HCT116 (cell line): Measurements from ENCODE around the gene SYNJ2. TPM values are rescaled to one million over a fixed set of nuclear protein-coding genes. Genes with fewer than 3 reads are reported as not detected.

ENCODE experiments used
- ATAC-seq: fragments of 200-7000 bp; cut with Tn5 transposase; 2 replicates; pipeline ENCODE4 v1.9.1; 2020; ENCODE audit warnings: mild to moderate bottlenecking, moderate library complexity
- BruUV-seq: library from RNA; stranded (reverse); fragments of 400-500 nt; replicated peaks from 2 replicates; lab custom pipeline; 2021; lab: Mats Ljungman, UMichigan
- CTCF ChIA-PET: fragments of 300-600 bp; sonication (Branson Sonifier 250); formaldehyde crosslinking; loops from one replicate; lab custom pipeline; 2021; ENCODE audit warnings: antibody characterized with exemption; lab: Charles Lee
- POLR2A ChIA-PET: fragments of 300-600, 350-600 bp; sonication (Branson Sonifier 250); formaldehyde crosslinking; loops from one replicate; lab custom pipeline; 2021; ENCODE audit warnings: antibody characterized with exemption; lab: Charles Lee
- RAD21 ChIA-PET, 2 experiments: fragments of 300-600 bp; sonication (Branson Sonifier 250); formaldehyde crosslinking; loops; one replicate each; lab custom pipeline; 2023; ENCODE audit warnings: low total read pairs in 2 of 2; ENCODE audit not compliant: uncharacterized antibody in 2 of 2, unreplicated experiment in 2 of 2, low non-redundant PET in 1 of 2; lab: Charles Lee
- DNase-seq: peaks from one replicate; pipeline ENCODE4 v3.0.0-alpha.2; 2010; ENCODE audit warnings: low read depth, low spot score
- H2AFZ ChIP-seq: fragments of 200-600 bp; shearing (Covaris generic), sonication (generic); 2 replicates; pipeline ENCODE4 v1.6.1; 2017; ENCODE audit warnings: low read depth, mixed run types, mixed read lengths, antibody characterized with exemption, low read length; ENCODE audit not compliant: poor library complexity, severe bottlenecking
- H3K27ac ChIP-seq: 2 replicates; pipeline ENCODE4 v1.5.1; 2012; ENCODE audit warnings: low read depth, low read length
- H3K27me3 ChIP-seq: fragments of 200-600 bp; sonication (generic); 2 replicates; pipeline ENCODE4 v1.6.1; 2016; ENCODE audit warnings: mixed run types, low read length, mixed read lengths; ENCODE audit not compliant: insufficient read depth
- H3K36me3 ChIP-seq, 2 experiments: fragments of 200-500 bp in 1 of 2; fragments of 200-600 bp in 1 of 2; sonication (Bioruptor generic) in 1 of 2; sonication (generic) in 1 of 2; 2 replicates each; pipeline versions ENCODE4 v1.5.1 to v1.6.1; 2014 to 2016; ENCODE audit warnings: low read length in 2 of 2, inconsistent platforms in 1 of 2, mixed read lengths in 1 of 2, mixed run types in 1 of 2; ENCODE audit not compliant: insufficient read depth in 2 of 2, control insufficient read depth in 1 of 2
- H3K4me1 ChIP-seq, 2 experiments: fragments of 200-600 bp in 1 of 2; sonication (generic) in 1 of 2; 2 replicates each; pipeline versions ENCODE4 v1.5.1 to v1.6.1; 2012 to 2017; ENCODE audit warnings: low read length in 2 of 2, inconsistent platforms in 1 of 2, mild to moderate bottlenecking in 1 of 2, mixed read lengths in 1 of 2, mixed run types in 1 of 2, moderate library complexity in 1 of 2; ENCODE audit not compliant: insufficient read depth in 2 of 2, control insufficient read depth in 1 of 2
- H3K4me2 ChIP-seq: fragments of 200-600 bp; sonication (generic); 2 replicates; pipeline ENCODE4 v1.6.1; 2017; ENCODE audit warnings: mixed run types, low read length, mixed read lengths
- H3K4me3 ChIP-seq, 2 experiments: fragments of 200-600 bp in 1 of 2; sonication (generic) in 1 of 2; replicated peaks in 1 of 2; 2 replicates each; pipeline ENCODE4 v1.5.1; 2011 to 2016; ENCODE audit warnings: low read length in 2 of 2, control low read depth in 1 of 2, low read depth in 1 of 2, mild to moderate bottlenecking in 1 of 2, mixed read lengths in 1 of 2, mixed run types in 1 of 2
- H3K79me2 ChIP-seq: fragments of 200-600 bp; sonication (generic); 2 replicates; pipeline ENCODE4 v1.6.1; 2017; ENCODE audit warnings: mild to moderate bottlenecking, mixed run types, low read length, moderate library complexity, mixed read lengths; ENCODE audit not compliant: insufficient read depth
- H3K9ac ChIP-seq: fragments of 200-600 bp; sonication (generic); 2 replicates; pipeline ENCODE4 v1.6.1; 2016; ENCODE audit warnings: low read length, mixed read lengths
- H3K9me2 ChIP-seq: fragments of 200-600 bp; sonication (generic), shearing (Covaris generic); 2 replicates; pipeline ENCODE4 v1.6.1; 2017; ENCODE audit warnings: mixed run types, mild to moderate bottlenecking, moderate library complexity; ENCODE audit not compliant: insufficient read depth
- H3K9me3 ChIP-seq, 2 experiments: fragments of 200-500 bp in 1 of 2; fragments of 200-600 bp in 1 of 2; sonication (Bioruptor generic) in 1 of 2; sonication (generic) in 1 of 2; 2 replicates each; pipeline ENCODE4 v1.6.1; 2014 to 2017; ENCODE audit warnings: low read length in 2 of 2, mixed read lengths in 2 of 2, inconsistent platforms in 1 of 2, low read depth in 1 of 2, mild to moderate bottlenecking in 1 of 2, mixed run types in 1 of 2, moderate library complexity in 1 of 2; ENCODE audit not compliant: control insufficient read depth in 1 of 2, insufficient read depth in 1 of 2
- H4K20me1 ChIP-seq: fragments of 200-600 bp; sonication (generic), shearing (Covaris generic); 2 replicates; pipeline ENCODE4 v1.6.1; 2017; ENCODE audit warnings: mixed run types, mild to moderate bottlenecking, moderate library complexity; ENCODE audit not compliant: insufficient read depth
- CBX3 ChIP-seq: IDR thresholded peaks from 2 replicates; pipeline ENCODE4 v1.6.1; 2012; ENCODE audit warnings: low read depth
- CEBPB ChIP-seq: IDR thresholded peaks from 2 replicates; pipeline ENCODE4 v1.6.1; 2012; ENCODE audit warnings: low read depth
- CTCF ChIP-seq, 3 experiments: fragments of 200-600 bp in 1 of 3; sonication (generic) in 1 of 3; IDR thresholded peaks in 2 of 3; conservative IDR thresholded peaks in 1 of 3; 2 replicates each; pipeline ENCODE4 v1.5.1; 2012 to 2017; ENCODE audit warnings: low read depth in 2 of 3, low read length in 2 of 3, antibody characterized with exemption in 1 of 3, borderline replicate concordance in 1 of 3, control low read depth in 1 of 3, mild to moderate bottlenecking in 1 of 3, mixed read lengths in 1 of 3, mixed run types in 1 of 3, moderate library complexity in 1 of 3; ENCODE audit not compliant: insufficient read depth in 1 of 3
- ELF1 ChIP-seq: IDR thresholded peaks from 2 replicates; pipeline ENCODE4 v1.6.1; 2012; ENCODE audit warnings: low read depth, borderline replicate concordance
- EZH2 ChIP-seq: fragments of 200-600 bp; sonication (generic); IDR thresholded peaks from 2 replicates; pipeline ENCODE4 v1.6.1; 2017; ENCODE audit warnings: antibody characterized with exemption, mixed run types
- FOSL1 ChIP-seq: IDR thresholded peaks from 2 replicates; pipeline ENCODE4 v1.6.1; 2012; ENCODE audit warnings: low read depth
- JUND ChIP-seq: IDR thresholded peaks from 2 replicates; pipeline ENCODE4 v1.6.1; 2012
- POLR2A ChIP-seq: IDR thresholded peaks from 2 replicates; pipeline ENCODE4 v1.7.0; 2011; ENCODE audit warnings: borderline replicate concordance; ENCODE audit not compliant: insufficient read depth, insufficient read length; ENCODE audit errors: extremely low read depth
- POLR2AphosphoS5 ChIP-seq: IDR thresholded peaks from 2 replicates; pipeline ENCODE4 v1.6.1; 2011; ENCODE audit warnings: mild to moderate bottlenecking, low read depth, low read length, moderate library complexity
- RAD21 ChIP-seq: IDR thresholded peaks from 2 replicates; pipeline ENCODE4 v1.6.1; 2012; ENCODE audit warnings: low read depth, mild to moderate bottlenecking
- SIN3A ChIP-seq: IDR thresholded peaks from 2 replicates; pipeline ENCODE4 v1.6.1; 2012; ENCODE audit warnings: low read depth
- SP1 ChIP-seq: IDR thresholded peaks from 2 replicates; pipeline ENCODE4 v1.6.1; 2012; ENCODE audit warnings: low read depth
- SRF ChIP-seq: IDR thresholded peaks from 2 replicates; pipeline ENCODE4 v1.6.1; 2012; ENCODE audit warnings: low read depth
- TCF7L2 ChIP-seq: IDR thresholded peaks from 2 replicates; pipeline ENCODE4 v1.7.0; 2011; ENCODE audit warnings: borderline replicate concordance, inconsistent platforms; ENCODE audit not compliant: insufficient read depth, insufficient read length; ENCODE audit errors: extremely low read depth
- YY1 ChIP-seq: IDR thresholded peaks from 2 replicates; pipeline ENCODE4 v1.6.1; 2011; ENCODE audit warnings: low read length, low read depth, moderate library complexity, mild to moderate bottlenecking; ENCODE audit not compliant: insufficient replicate concordance; ENCODE audit errors: extremely low read depth
- ZFX ChIP-seq: fragments of 450-650 bp; IDR thresholded peaks from 2 replicates; pipeline ENCODE4 v1.6.1; 2017
- ZNF274 ChIP-seq: fragments of 200-500 bp; sonication (Bioruptor generic); IDR thresholded peaks from 2 replicates; pipeline ENCODE4 v1.6.1; 2014; ENCODE audit warnings: mild to moderate bottlenecking, low read depth, low read length, inconsistent platforms
- intact Hi-C: fragments of 100-400 bp; cut with micrococcal nuclease; formaldehyde crosslinking; loops from 2 replicates; pipeline ENCODE4 v1.10.0; 2022
- total RNA-seq: library from RNA; stranded (reverse); gene quantifications from one replicate; pipeline ENCODE4 v1.2.1, GENCODE V29; 2021; ENCODE audit not compliant: unreplicated experiment
- TF ChIP-seq, protein P1 (sequence below): IDR thresholded peaks from 2 replicates; pipeline ENCODE4 v1.6.1; 2011; ENCODE audit warnings: mild to moderate bottlenecking, low read length, moderate library complexity; ENCODE audit not compliant: insufficient replicate concordance; ENCODE audit errors: extremely low read depth
- TF ChIP-seq, protein P2 (sequence below): IDR thresholded peaks from 2 replicates; pipeline ENCODE4 v1.6.1; 2012
- TF ChIP-seq, protein P3 (sequence below): IDR thresholded peaks from 2 replicates; pipeline ENCODE4 v1.6.1; 2012

The SYNJ2 gene
- total RNA-seq, 1 experiment from 2014 or later, result 23.9 TPM

GRCh38 chr6:158023597-158023939 lies 41.9 kb downstream of the SYNJ2 start:
- Histone ChIP-seq H3K4me3 (no peak overlapping the region), H2AFZ (no peak overlapping the region), H3K4me2 (no peak overlapping the region), H3K27ac (no peak overlapping the region), H3K36me3 (peaks cover 0 to 22% of the 10 kb centered on the region in 2 experiments; a peak in 2 of 4 replicates), H4K20me1 (no peaks in the 10 kb centered on the region), H3K27me3 (no peaks in the 10 kb centered on the region), H3K4me1 (peaks cover 25 to 45% of the 10 kb centered on the region in 2 experiments), H3K79me2 (peaks cover 5% of the 10 kb centered on the region; the same call in 1 of the 2 replicates), H3K9me2 (no peaks in the 10 kb centered on the region), H3K9me3 (no peaks in the 10 kb centered on the region), H3K9ac (no peak overlapping the region)
- DNase-seq, result no peak
- TF ChIP-seq JUND (no peak), YY1 (no peak), CEBPB (no peak), ZFX (no peak), RAD21 (no peak), ZNF274 (no peak), CBX3 (no peak), CTCF (IDR thresholded peaks at IDR 0.05 in 2 of 3, conservative IDR thresholded peaks at IDR 0.05 in 1 of 3; ENCODE audit: borderline replicate concordance in 1 of 3, insufficient read depth in 1 of 3, low read depth in 2 of 3, low read length in 2 of 3) (no peak), SIN3A (no peak), SP1 (no peak), TCF7L2 (no peak), SRF (no peak), FOSL1 (no peak), POLR2AphosphoS5 (no peak), EZH2 (no peak), ELF1 (no peak), POLR2A (no peak)
- TF ChIP-seq, protein P1, sequence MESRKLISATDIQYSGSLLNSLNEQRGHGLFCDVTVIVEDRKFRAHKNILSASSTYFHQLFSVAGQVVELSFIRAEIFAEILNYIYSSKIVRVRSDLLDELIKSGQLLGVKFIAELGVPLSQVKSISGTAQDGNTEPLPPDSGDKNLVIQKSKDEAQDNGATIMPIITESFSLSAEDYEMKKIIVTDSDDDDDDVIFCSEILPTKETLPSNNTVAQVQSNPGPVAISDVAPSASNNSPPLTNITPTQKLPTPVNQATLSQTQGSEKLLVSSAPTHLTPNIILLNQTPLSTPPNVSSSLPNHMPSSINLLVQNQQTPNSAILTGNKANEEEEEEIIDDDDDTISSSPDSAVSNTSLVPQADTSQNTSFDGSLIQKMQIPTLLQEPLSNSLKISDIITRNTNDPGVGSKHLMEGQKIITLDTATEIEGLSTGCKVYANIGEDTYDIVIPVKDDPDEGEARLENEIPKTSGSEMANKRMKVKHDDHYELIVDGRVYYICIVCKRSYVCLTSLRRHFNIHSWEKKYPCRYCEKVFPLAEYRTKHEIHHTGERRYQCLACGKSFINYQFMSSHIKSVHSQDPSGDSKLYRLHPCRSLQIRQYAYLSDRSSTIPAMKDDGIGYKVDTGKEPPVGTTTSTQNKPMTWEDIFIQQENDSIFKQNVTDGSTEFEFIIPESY, result no peak
- TF ChIP-seq, protein P2, sequence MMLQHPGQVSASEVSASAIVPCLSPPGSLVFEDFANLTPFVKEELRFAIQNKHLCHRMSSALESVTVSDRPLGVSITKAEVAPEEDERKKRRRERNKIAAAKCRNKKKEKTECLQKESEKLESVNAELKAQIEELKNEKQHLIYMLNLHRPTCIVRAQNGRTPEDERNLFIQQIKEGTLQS, result no peak
- TF ChIP-seq, protein P3, sequence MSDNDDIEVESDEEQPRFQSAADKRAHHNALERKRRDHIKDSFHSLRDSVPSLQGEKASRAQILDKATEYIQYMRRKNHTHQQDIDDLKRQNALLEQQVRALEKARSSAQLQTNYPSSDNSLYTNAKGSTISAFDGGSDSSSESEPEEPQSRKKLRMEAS, result no peak
- ChIA-PET RAD21 (no interaction called here), CTCF (no interaction called here), POLR2A (no interaction called here)
- intact Hi-C loops, result no loop called here
- no peak for ATAC-seq
- no TSS peak for BruUV-seq
